EH (cell line): Measurements from ENCODE around the gene PTCH2.
A peak's percentile ranks its signal among the peaks of the same experiment; 100 is the strongest.
"Not testable (repeated sequence)": the region's sequence is repeated elsewhere in the genome, so short reads cannot be mapped to it uniquely, and the experiment has no call there.

Experiments used
- DNase-seq: peaks from one replicate; pipeline ENCODE4 v3.0.0-alpha.2; 2015; ENCODE audit warnings: low read depth

The PTCH2 gene

GRCh38 chr1:44842486-44842861 is 579 bp downstream of the PTCH2 start:
- DNase-seq: no peak

DNA sequence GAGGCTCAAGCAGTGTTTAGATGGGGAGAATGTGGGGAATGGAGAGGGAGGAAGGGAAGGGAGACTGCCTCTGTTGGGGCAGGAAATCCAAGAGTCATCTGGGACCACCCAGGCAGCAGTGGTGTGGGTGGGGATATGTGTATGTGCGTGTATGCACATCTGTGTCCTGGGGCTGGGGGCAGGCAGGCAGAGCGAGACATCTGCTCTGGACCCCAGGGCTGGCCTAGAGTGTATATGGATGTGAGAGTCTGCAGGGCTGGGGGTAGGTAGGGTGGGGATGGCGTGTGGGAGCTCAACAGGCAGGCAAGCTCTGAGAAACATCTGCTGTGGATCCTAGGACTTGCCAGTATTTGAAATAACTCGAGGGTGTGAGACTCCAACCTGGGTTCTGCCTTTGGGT is 3.5 kb downstream of the PTCH2 start:
- DNase-seq: no peak

DNA sequence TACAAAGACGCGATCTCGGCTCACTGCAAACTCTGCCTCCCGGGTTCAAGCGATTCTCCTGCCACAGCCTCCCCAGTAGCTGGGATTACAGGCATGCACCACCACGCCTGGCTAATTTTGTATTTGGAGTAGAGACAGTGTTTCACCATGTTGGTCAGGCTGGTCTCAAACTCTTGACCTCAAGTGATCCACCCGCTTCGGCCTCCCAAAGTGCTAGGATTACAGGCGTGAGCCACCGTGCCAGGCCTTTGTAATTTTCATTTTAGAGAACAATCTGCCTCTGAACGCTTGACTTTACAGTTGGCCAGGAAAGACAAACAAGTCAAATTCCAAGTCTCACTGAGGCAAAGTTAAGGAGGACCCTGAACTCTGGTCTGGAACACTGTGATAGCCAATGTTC is 4.8 kb downstream of the PTCH2 start:
- not testable (repeated sequence) for DNase-seq

GRCh38 chr1:44835738-44836675 is 7.0 kb downstream of the PTCH2 start:
- peak; percentile 80 for DNase-seq

DNA sequence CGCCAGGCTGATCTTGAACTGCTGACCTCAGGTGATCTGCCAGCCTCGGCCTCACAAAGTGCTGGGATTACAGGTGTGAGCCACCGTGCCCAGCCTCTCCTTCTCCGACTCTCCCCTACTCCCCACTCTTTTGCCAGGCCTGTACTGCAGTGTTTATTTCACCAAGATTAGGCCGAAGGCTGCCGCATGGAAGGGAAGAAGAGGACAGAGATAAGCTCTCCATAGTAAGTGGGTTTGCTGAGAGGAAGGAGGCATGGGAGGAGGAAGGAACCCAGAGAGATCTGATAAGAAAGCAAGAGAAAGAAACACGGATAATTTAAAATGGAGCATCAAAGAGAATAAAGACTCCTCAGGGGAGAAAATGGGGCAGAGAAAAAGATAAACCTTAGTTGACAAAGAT is 8.7 kb downstream of the PTCH2 start:
- DNase-seq: no peak

GRCh38 chr1:44832056-44832705 is 10.9 kb downstream of the PTCH2 start:
- DNase-seq: no peak

GRCh38 chr1:44831516-44831915 is 11.5 kb downstream of the PTCH2 start:
- no peak for DNase-seq

GRCh38 chr1:44830900-44831304 is 12.2 kb downstream of the PTCH2 start:
- DNase-seq: no peak

DNA sequence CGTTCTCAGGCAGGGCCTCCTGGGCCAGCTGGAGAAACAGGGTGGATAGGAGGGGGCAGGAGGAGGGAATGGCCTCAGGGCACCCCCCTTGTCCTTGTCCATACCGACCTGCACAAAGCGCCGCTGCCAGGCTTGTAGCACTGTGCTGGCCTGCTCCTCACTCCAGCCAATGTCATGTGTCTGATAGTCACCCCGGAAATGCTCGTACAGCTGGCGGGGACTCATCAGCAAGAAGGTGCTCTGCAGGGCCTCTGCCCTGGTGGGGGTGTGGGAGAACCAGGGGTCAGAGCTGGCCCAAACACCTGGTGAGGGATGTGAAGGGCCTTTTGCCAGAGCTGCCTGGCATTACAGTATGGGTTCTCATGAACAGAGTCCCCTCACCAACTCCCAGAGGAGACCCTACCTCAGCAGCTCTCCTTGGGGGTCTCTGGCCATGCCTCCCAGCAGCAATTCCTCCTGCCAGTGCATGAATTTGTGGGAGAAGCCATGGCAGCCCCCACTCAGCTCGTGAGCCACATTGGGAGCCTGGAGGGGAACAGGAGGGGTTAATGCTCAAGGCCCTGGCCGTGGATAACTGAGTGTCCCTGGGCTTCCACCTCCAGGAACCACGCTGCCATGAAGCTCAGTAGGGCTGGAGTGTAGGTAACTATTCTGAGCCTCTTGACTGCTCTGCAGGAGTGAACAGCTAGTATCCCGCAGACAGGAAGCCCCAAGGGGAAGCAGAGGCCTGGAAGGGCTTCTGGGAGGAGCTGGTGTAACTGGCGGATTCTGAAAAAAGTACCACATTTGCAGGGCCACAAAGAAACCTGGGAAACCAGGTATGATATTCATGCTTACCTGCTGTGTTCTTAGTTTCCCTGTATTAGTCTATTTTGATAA is 13.3 kb downstream of the PTCH2 start:
- no peak for DNase-seq

GRCh38 chr1:44828841-44829440 is 14.1 kb downstream of the PTCH2 start:
- DNase-seq: no peak

DNA sequence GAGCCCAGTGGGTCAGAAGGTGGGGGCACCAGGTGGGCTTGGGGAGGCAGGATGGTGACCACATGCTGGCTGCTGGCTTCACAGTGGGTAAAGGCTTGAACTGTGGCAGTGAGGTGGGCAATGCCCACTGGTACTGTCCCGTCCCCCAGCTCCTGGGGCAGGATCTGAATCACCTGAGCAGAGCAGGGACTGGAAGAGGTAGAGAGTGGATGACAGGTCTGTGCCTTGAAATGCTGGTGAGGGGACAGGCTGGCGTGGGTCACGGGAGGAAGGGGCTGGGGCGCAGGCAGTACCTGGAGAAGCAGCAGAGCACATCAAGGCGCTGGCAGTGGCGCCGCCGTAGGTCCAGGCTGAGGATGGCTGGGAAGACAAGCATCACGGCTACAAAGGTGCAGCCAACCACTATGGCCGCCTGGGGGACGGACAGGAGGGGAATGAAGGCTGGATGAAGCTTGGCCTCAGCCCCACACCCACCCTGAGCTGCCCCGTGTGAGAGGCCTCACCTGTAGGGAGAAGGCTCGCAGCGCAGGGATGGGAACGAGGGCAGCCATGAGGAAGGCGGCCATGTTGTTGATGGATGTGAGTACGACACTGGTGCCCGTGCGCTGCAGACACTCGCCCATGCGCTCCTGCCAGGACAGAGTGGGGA is 14.9 kb downstream of the PTCH2 start:
- no peak for DNase-seq

- no peak for DNase-seq
These were observed 15.7 kb downstream of the PTCH2 start for GRCh38 chr1:44827197-44828002.

- peak; percentile 19 for DNase-seq
These were observed 16.5 kb downstream of the PTCH2 start for GRCh38 chr1:44826375-44827196.

- DNase-seq: not testable (repeated sequence)
These were observed 18.7 kb downstream of the PTCH2 start for GRCh38 chr1:44824392-44824791.

GRCh38 chr1:44822981-44823451 is 20.0 kb downstream of the PTCH2 start:
- no peak for DNase-seq

DNA sequence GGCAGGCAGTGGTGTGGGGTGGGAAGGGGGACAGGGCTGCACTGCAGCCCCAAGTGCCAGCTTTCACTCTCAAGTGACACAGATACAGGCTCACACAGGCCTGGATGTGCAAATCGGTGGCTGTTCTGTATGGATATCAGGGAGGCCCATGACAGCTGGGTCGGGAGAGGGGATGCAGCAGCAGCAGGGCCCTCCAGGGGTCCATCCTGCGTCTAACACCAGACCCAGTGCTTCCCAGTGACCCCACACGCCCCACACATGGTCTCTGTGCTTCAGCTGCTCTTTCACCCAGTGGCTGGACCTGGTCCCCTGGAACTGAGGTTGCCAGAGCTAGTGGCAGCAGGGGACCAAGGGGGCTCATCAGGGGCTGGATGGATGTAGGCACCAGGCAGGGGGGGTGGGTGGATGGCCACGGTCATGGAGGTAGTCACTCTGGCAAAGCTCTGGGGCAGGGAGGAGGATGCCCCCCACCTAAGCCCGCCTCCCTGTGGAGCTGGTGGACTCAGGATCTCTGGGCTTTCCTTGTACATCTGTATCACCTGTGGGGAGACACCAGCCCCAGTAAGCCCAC is 20.8 kb downstream of the PTCH2 start:
- DNase-seq: no peak

- no peak for DNase-seq
These were observed 21.8 kb downstream of the PTCH2 start for GRCh38 chr1:44821240-44821715.

DNA sequence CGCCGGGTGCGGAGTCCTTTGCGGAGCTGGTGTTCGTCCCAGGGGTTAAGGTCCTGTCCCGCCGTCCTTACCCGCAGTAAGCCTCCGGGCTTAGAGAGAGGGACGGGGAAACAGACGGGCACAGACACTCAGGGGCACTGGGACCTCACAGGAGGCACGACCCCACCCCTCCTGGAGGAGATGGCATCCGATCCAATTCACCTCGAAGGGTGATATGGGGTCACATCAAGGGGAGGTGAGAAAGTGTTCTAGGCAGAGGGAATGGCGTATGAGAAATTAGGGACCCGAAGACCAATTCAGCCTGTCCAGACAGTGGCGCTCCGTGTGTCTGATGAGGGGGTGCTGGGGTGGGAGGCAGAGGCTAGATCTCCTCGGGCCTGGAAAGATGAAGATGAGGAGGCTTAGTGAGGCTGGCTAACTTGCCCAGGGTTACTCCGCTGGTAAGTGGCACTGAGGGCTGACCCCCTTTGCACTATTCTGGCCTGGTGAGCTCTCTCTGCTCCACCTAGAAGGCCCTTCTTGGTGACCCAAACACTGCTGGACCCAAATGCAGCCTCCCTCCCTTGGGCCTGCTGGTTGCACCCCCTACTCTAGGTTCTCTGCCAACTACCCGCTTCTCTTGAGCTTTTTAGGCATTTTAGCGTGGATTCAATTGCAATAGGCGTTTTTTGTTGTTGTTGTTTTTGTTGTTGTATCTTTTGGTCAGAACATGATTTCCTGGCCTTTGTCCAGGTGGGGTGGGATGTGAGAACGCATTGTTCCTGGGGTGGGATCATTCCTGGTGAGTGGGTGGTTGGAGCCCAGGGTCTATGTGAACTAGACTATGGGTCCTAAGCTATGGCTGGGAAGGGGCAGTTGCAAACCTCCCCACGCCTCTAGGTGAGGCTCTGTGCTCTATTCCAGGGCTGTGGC is 22.5 kb downstream of the PTCH2 start:
- no peak for DNase-seq
